Measurements from ENCODE around the gene CFAP100. TPM values are rescaled to one million over a fixed set of nuclear protein-coding genes. Genes with fewer than 3 reads are reported as not detected.

Gene CFAP100
- total RNA-seq, 1 donor from 2014 or later: 4.3 TPM

DNA sequence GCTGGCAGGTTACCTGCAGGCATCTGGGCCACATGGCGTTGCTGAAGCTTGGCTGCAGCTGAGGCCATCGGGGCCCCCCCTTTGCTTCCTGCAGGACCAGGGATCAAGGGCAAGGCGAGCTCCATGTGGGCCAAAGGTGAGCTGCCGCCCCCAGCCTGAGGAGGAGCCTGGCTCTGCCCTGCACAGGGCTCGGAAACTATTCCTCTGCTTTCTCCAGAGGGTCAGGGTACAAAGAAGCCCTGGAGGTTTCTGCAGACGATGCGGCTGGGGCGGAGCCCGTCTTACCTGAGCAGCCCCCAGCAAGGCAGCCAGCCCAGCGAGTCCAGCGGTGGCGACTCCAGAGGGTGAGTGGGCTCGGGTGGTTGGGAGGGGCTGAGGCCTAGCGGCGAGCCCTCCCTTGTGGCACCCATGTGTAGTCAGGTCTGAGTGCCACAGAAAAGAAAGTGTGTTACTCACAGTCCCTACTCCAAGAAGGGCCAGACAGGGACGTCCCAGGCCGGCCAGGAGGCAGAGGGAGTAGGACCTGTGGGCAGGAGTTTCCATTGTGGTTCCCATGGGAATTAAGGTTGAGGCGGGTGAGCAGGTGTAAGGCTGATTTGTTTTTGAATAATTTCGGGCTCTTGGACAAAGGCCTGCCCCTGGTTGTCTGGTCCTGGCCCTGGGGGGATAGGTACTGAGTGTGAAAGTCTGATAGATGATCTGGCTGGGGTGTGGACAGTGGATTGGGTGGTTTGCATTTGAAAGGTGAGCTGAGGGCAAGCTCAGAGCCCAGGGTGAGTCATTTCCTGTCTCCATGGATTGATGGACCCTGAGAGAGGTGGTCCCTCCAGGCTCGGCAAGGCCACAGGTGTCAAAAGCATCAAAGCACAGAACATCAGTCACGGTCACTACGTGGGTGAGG, 25.4 kb downstream of the CFAP100 start:
- H3K4me1 Mint-ChIP-seq (ENCODE audit: unreplicated experiment): peaks cover 9% of the 10 kb centered on the region
- DNase-seq (ENCODE audit: extremely low spot score, unreplicated experiment): peak; percentile 69
- no peaks in the 10 kb centered on the region for H3K9me3 Mint-ChIP-seq
- TF ChIP-seq, protein P1, sequence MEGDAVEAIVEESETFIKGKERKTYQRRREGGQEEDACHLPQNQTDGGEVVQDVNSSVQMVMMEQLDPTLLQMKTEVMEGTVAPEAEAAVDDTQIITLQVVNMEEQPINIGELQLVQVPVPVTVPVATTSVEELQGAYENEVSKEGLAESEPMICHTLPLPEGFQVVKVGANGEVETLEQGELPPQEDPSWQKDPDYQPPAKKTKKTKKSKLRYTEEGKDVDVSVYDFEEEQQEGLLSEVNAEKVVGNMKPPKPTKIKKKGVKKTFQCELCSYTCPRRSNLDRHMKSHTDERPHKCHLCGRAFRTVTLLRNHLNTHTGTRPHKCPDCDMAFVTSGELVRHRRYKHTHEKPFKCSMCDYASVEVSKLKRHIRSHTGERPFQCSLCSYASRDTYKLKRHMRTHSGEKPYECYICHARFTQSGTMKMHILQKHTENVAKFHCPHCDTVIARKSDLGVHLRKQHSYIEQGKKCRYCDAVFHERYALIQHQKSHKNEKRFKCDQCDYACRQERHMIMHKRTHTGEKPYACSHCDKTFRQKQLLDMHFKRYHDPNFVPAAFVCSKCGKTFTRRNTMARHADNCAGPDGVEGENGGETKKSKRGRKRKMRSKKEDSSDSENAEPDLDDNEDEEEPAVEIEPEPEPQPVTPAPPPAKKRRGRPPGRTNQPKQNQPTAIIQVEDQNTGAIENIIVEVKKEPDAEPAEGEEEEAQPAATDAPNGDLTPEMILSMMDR (conservative IDR thresholded peaks at IDR 0.05): no peak
- H3K36me3 Mint-ChIP-seq: no peaks in the 10 kb centered on the region
- H3K27ac Mint-ChIP-seq: no peak overlapping the region
- no peak overlapping the region for H3K4me3 Mint-ChIP-seq
- H3K27me3 Mint-ChIP-seq: no peaks in the 10 kb centered on the region

- H3K9me3 Mint-ChIP-seq: peaks cover 1% of the 10 kb centered on the region
- H3K4me3 Mint-ChIP-seq: no peak overlapping the region
- peak; percentile 42 for DNase-seq (ENCODE audit: extremely low spot score, unreplicated experiment)
- H3K4me1 Mint-ChIP-seq (ENCODE audit: unreplicated experiment): peaks cover 9% of the 10 kb centered on the region
- TF ChIP-seq, protein P1 (conservative IDR thresholded peaks at IDR 0.05): no peak
- no peaks in the 10 kb centered on the region for H3K27me3 Mint-ChIP-seq
- no peak overlapping the region for H3K27ac Mint-ChIP-seq
- peaks cover 4% of the 10 kb centered on the region for H3K36me3 Mint-ChIP-seq
Measured at GRCh38 chr3:126421573-126422119, 26.9 kb downstream of the CFAP100 start.

GRCh38 chr3:126422121-126422520, 27.4 kb downstream of the CFAP100 start:
- peaks cover 6% of the 10 kb centered on the region for H3K9me3 Mint-ChIP-seq
- no peak overlapping the region for H3K27ac Mint-ChIP-seq
- H3K36me3 Mint-ChIP-seq: peaks cover 4% of the 10 kb centered on the region
- peak; percentile 48 for DNase-seq (ENCODE audit: extremely low spot score, unreplicated experiment)
- TF ChIP-seq, protein P1 (conservative IDR thresholded peaks at IDR 0.05): no peak
- peaks cover 5% of the 10 kb centered on the region for H3K4me1 Mint-ChIP-seq (ENCODE audit: unreplicated experiment)
- no peak overlapping the region for H3K4me3 Mint-ChIP-seq
- H3K27me3 Mint-ChIP-seq: no peaks in the 10 kb centered on the region

DNA sequence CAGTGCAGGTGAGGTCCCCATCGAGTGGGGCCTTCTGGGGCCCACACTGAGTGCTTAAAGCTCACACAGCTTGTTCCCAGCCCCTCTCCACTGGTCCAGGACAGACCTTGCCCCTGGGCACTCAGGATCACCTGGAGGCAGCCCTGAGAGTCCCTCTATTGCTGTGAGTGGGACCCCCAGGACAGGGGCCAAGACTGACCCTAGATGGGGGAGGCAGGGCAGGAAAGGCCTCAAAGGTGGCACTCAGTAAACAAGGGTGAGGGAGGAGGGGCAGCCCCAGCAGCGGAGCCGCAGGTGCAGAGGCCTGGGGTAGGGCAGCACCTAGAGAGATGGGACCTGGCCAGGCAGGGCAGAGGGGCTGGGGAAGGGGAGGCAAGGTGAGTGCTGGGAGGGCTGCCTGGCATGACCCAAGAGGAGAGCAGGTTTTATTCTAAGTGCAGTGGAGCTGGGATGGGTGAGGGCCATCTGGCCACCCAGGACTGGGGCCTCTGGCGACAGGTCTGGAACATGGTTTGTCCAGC, 27.9 kb downstream of the CFAP100 start:
- H3K4me1 Mint-ChIP-seq (ENCODE audit: unreplicated experiment): peaks cover 4% of the 10 kb centered on the region
- no peak overlapping the region for H3K4me3 Mint-ChIP-seq
- H3K27me3 Mint-ChIP-seq: no peaks in the 10 kb centered on the region
- peak; percentile 62 for DNase-seq (ENCODE audit: extremely low spot score, unreplicated experiment)
- H3K9me3 Mint-ChIP-seq: peaks cover 6% of the 10 kb centered on the region
- no peak overlapping the region for H3K27ac Mint-ChIP-seq
- H3K36me3 Mint-ChIP-seq: peaks cover 6% of the 10 kb centered on the region
- TF ChIP-seq, protein P1 (conservative IDR thresholded peaks at IDR 0.05): no peak

DNA sequence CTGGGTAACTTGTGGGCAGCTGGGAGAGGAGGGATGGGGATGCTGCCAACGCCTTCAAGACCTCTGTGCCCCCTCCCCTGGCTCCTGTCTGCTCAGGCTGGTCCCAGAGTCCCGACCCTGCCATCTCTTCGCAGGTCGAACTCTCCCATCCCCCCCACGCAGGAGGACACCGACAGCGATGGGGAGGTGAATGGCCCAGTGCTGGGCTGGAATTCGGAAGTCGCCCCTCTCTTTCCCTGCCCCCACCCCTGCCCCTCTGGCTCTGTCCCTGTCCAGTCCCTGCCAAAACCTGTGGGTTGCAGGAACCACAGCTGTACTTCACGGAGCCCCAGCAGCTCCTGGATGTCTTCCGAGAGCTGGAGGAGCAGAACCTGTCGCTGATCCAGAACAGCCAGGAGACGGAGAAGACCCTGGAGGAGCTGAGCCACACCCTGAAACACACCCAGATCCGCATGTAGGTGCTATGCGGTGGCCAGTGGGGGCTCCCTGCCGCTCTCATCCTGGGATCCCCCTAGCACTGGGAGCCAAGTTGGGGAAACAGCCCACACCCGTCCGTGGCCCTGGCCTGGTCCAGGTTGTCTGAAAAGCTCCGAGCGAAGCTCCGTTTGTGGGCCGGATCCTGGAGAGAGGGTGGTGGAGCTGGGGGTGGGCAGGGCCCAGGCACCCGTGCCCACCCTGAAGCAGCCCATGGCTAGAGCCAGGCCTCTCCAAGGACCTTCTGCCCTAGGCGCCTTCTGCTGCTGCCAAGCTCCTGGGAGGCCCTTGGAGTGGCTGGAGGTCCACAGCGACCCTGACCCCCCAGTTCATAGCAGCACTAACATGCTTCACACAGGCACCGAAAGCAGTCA, 28.7 kb downstream of the CFAP100 start:
- Mint-ChIP-seq H3K27ac (no peak overlapping the region), H3K9me3 (peaks cover 6% of the 10 kb centered on the region), H3K4me3 (no peak overlapping the region), H3K36me3 (peaks cover 7% of the 10 kb centered on the region), H3K4me1 (ENCODE audit: unreplicated experiment) (peaks cover 4% of the 10 kb centered on the region), H3K27me3 (no peaks in the 10 kb centered on the region)
- TF ChIP-seq, protein P1 (conservative IDR thresholded peaks at IDR 0.05): no peak
- peak; percentile 62 for DNase-seq (ENCODE audit: extremely low spot score, unreplicated experiment)

Data from type B pancreatic cell (in vitro differentiated cells).